ENCODE data around the gene UBE3D. TPM values are rescaled to one million over a fixed set of nuclear protein-coding genes. Genes with fewer than 3 reads are reported as not detected.

The UBE3D gene
- total and polyA plus RNA-seq, 2 experiments from 2014 or later, result 17.5 to 31.4 TPM

- TF ChIP-seq CTCF (conservative IDR thresholded peaks at IDR 0.05; ENCODE audit: low read depth in 2 of 2) (no peak), JUNB (IDR thresholded peaks at IDR 0.05; ENCODE audit: unreplicated experiment) (no peak), STAT1 (IDR thresholded peaks at IDR 0.05; ENCODE audit: unreplicated experiment) (no peak), NANOG (IDR thresholded peaks at IDR 0.05; ENCODE audit: borderline replicate concordance) (no peak)
These were observed 96.9 kb downstream of the UBE3D start (continued) for GRCh38 chr6:82968708-82969107.

- TF ChIP-seq JUNB (IDR thresholded peaks at IDR 0.05; ENCODE audit: unreplicated experiment), result no peak
- TF ChIP-seq REST (IDR thresholded peaks at IDR 0.05; ENCODE audit: unreplicated experiment), result no peak
- no peak for TF ChIP-seq CREB1 (CRISPR knock-in tag; IDR thresholded peaks at IDR 0.05; ENCODE audit: low read depth)
- TF ChIP-seq CTCF (conservative IDR thresholded peaks at IDR 0.05; ENCODE audit: low read depth in 2 of 2), result no peak
- TF ChIP-seq STAT1 (IDR thresholded peaks at IDR 0.05; ENCODE audit: unreplicated experiment), result no peak
- no peak for TF ChIP-seq ZNF331 (CRISPR knock-in tag; IDR thresholded peaks at IDR 0.05; ENCODE audit: low read depth)
- no peak for TF ChIP-seq ZNF462 (CRISPR knock-in tag; IDR thresholded peaks at IDR 0.05)
- no peak for TF ChIP-seq NANOG (IDR thresholded peaks at IDR 0.05; ENCODE audit: borderline replicate concordance)
- no peak overlapping the region for H3K4me2 ChIP-seq
- no peaks in the 10 kb centered on the region for H4K20me1 ChIP-seq (replicated peaks; ENCODE audit: insufficient read depth)
- Mint-ChIP-seq H3K27ac (no peak overlapping the region), H3K4me3 (no peak overlapping the region), H3K27me3 (ENCODE audit: insufficient read depth, low read depth, poor library complexity) (no peaks in the 10 kb centered on the region), H3K4me1 (peaks cover 23% of the 10 kb centered on the region), H3K9me3 (no peaks in the 10 kb centered on the region), H3K36me3 (ENCODE audit: low read depth) (peaks cover 3% of the 10 kb centered on the region; the same call in 1 of the 3 replicates)
- ATAC-seq, result no peak
- no peaks in the 10 kb centered on the region for H3K36me3 ChIP-seq (ENCODE audit: insufficient read depth)
- H3K27me3 ChIP-seq (ENCODE audit: insufficient read depth), result no peaks in the 10 kb centered on the region
- H3F3A ChIP-seq (replicated peaks; ENCODE audit: low read depth), result no peaks in the 10 kb centered on the region; the same call in 1 of the 2 replicates
- peaks cover 16% of the 10 kb centered on the region for H3K4me1 ChIP-seq (ENCODE audit: insufficient read depth)
- H3K9me2 ChIP-seq (ENCODE audit: insufficient read depth), result no peaks in the 10 kb centered on the region
- no peaks in the 10 kb centered on the region for H3K79me2 ChIP-seq (replicated peaks; ENCODE audit: insufficient read depth)
- H3K27ac ChIP-seq (ENCODE audit: low read depth), result no peak overlapping the region
- DNase-seq (ENCODE audit: low spot score), result no peak
- no peak overlapping the region for H3K4me3 ChIP-seq
- H2AFZ ChIP-seq, result no peak overlapping the region
These were observed 102.3 kb downstream of the UBE3D start for GRCh38 chr6:82963191-82963925.
